MM.1S (cell line): Measurements from ENCODE around the gene HTATSF1.

ENCODE experiments used
- DNase-seq: peaks from one replicate; pipeline ENCODE4 v3.0.0-alpha.2; 2015
- H2AFZ ChIP-seq: fragments of 300-600 bp; sonication (generic); 2 replicates; pipeline ENCODE4 v1.6.0; 2016; ENCODE audit warnings: antibody characterized with exemption, low read length
- H3F3A ChIP-seq: fragments of 300-600 bp; sonication (generic); 2 replicates; pipeline ENCODE4 v1.6.1; 2016; ENCODE audit warnings: mild to moderate bottlenecking, antibody characterized with exemption, low read length, moderate library complexity, mixed read lengths; ENCODE audit not compliant: insufficient read depth
- H3K27ac ChIP-seq: fragments of 300-600 bp; sonication (generic); 2 replicates; pipeline ENCODE4 v1.5.1; 2016; ENCODE audit warnings: mild to moderate bottlenecking, low read length
- H3K27me3 ChIP-seq: fragments of 300-600 bp; sonication (generic); replicated peaks from 2 replicates; pipeline ENCODE4 v1.6.0; 2016; ENCODE audit warnings: low read length; ENCODE audit not compliant: insufficient read depth
- H3K36me3 ChIP-seq: fragments of 300-600 bp; sonication (generic); replicated peaks from 2 replicates; pipeline ENCODE4 v1.6.1; 2016; ENCODE audit warnings: mild to moderate bottlenecking, low read length, mixed read lengths; ENCODE audit not compliant: insufficient read depth
- H3K4me1 ChIP-seq: fragments of 300-600 bp; sonication (generic); 2 replicates; pipeline ENCODE4 v1.6.1; 2016; ENCODE audit warnings: low read length, mixed read lengths
- H3K4me2 ChIP-seq: fragments of 300-600 bp; sonication (generic); 2 replicates; pipeline ENCODE4 v1.6.0; 2016; ENCODE audit warnings: low read depth, low read length
- H3K4me3 ChIP-seq: fragments of 300-600 bp; sonication (generic); 2 replicates; pipeline ENCODE4 v1.5.1; 2016; ENCODE audit warnings: low read length, mixed read lengths
- H3K79me2 ChIP-seq: fragments of 300-600 bp; sonication (generic); 2 replicates; pipeline ENCODE4 v1.6.1; 2016; ENCODE audit warnings: mixed run types, low read length, mixed read lengths
- H3K9ac ChIP-seq: fragments of 300-600 bp; sonication (generic); 2 replicates; pipeline ENCODE4 v1.6.1; 2016; ENCODE audit warnings: low read length, mixed read lengths
- H3K9me2 ChIP-seq: fragments of 300-600 bp; sonication (generic); replicated peaks from 2 replicates; pipeline ENCODE4 v1.6.1; 2016; ENCODE audit warnings: mild to moderate bottlenecking, low read length, mixed read lengths; ENCODE audit not compliant: insufficient read depth
- H3K9me3 ChIP-seq: fragments of 300-600 bp; sonication (generic); replicated peaks from 2 replicates; pipeline ENCODE4 v1.6.1; 2016; ENCODE audit warnings: mild to moderate bottlenecking, low read length, mixed read lengths; ENCODE audit not compliant: insufficient read depth
- H4K20me1 ChIP-seq: fragments of 300-600 bp; sonication (generic); 2 replicates; pipeline ENCODE4 v1.6.1; 2016; ENCODE audit warnings: mild to moderate bottlenecking, low read length, moderate library complexity, mixed read lengths; ENCODE audit not compliant: insufficient read depth
- CTCF ChIP-seq: fragments of 300-600 bp; sonication (generic); IDR thresholded peaks from 2 replicates; pipeline ENCODE4 v1.5.1; 2016; ENCODE audit warnings: antibody characterized with exemption, low read length, mixed read lengths
- EZH2 ChIP-seq: fragments of 300-600 bp; sonication (generic); optimal IDR thresholded peaks from 2 replicates; pipeline ENCODE3; 2017; ENCODE audit warnings: low read depth, mild to moderate bottlenecking, antibody characterized with exemption, low read length, mixed read lengths
- EZH2phosphoT487 ChIP-seq: fragments of 300-600 bp; sonication (generic); IDR thresholded peaks from 2 replicates; pipeline ENCODE4 v1.6.1; 2018; ENCODE audit warnings: antibody characterized with exemption, low read length

HTATSF1 gene

GRCh38 chrX:136452614-136453013 lies 44.8 kb upstream of the HTATSF1 start:
- H3K4me3 ChIP-seq = no peak overlapping the region
- no peaks in the 10 kb centered on the region for H3K4me1 ChIP-seq
- H3K27me3 ChIP-seq = no peaks in the 10 kb centered on the region
- no peaks in the 10 kb centered on the region for H4K20me1 ChIP-seq
- H2AFZ ChIP-seq = no peak overlapping the region
- H3K9ac ChIP-seq = no peak overlapping the region
- TF ChIP-seq EZH2 (no peak), EZH2phosphoT487 (no peak), CTCF (no peak)
- H3K27ac ChIP-seq = no peak overlapping the region
- no peak for DNase-seq
- H3K36me3 ChIP-seq = no peaks in the 10 kb centered on the region
- H3K4me2 ChIP-seq = no peak overlapping the region
- no peaks in the 10 kb centered on the region for H3F3A ChIP-seq
- H3K9me3 ChIP-seq = no peaks in the 10 kb centered on the region
- no peaks in the 10 kb centered on the region for H3K9me2 ChIP-seq
- H3K79me2 ChIP-seq = no peaks in the 10 kb centered on the region

GRCh38 chrX:136453114-136453513 lies 44.3 kb upstream of the HTATSF1 start:
- H3K9ac ChIP-seq = no peak overlapping the region
- no peaks in the 10 kb centered on the region for H3K79me2 ChIP-seq
- no peaks in the 10 kb centered on the region for H3K4me1 ChIP-seq
- DNase-seq = no peak
- H3K4me2 ChIP-seq = no peak overlapping the region
- no peak overlapping the region for H3K27ac ChIP-seq
- no peaks in the 10 kb centered on the region for H4K20me1 ChIP-seq
- no peaks in the 10 kb centered on the region for H3K27me3 ChIP-seq
- TF ChIP-seq EZH2 (no peak), EZH2phosphoT487 (no peak), CTCF (no peak)
- no peaks in the 10 kb centered on the region for H3F3A ChIP-seq
- H3K9me3 ChIP-seq = no peaks in the 10 kb centered on the region
- no peaks in the 10 kb centered on the region for H3K9me2 ChIP-seq
- H3K36me3 ChIP-seq = no peaks in the 10 kb centered on the region
- no peak overlapping the region for H2AFZ ChIP-seq
- no peak overlapping the region for H3K4me3 ChIP-seq

GRCh38 chrX:136453771-136454170 lies 43.6 kb upstream of the HTATSF1 start:
- no peak overlapping the region for H2AFZ ChIP-seq
- H3K4me3 ChIP-seq = no peak overlapping the region
- H3K9me3 ChIP-seq = no peaks in the 10 kb centered on the region
- no peaks in the 10 kb centered on the region for H3K27me3 ChIP-seq
- H3K4me1 ChIP-seq = no peaks in the 10 kb centered on the region
- no peaks in the 10 kb centered on the region for H3F3A ChIP-seq
- H4K20me1 ChIP-seq = no peaks in the 10 kb centered on the region
- no peak overlapping the region for H3K9ac ChIP-seq
- H3K79me2 ChIP-seq = no peaks in the 10 kb centered on the region
- H3K9me2 ChIP-seq = no peaks in the 10 kb centered on the region
- no peak overlapping the region for H3K27ac ChIP-seq
- no peak for DNase-seq
- no peak for TF ChIP-seq CTCF
- TF ChIP-seq EZH2 = no peak
- no peak for TF ChIP-seq EZH2phosphoT487
- no peak overlapping the region for H3K4me2 ChIP-seq
- no peaks in the 10 kb centered on the region for H3K36me3 ChIP-seq
